ENCODE results near the gene NT5E. TPM values are rescaled to one million over a fixed set of nuclear protein-coding genes. Genes with fewer than 3 reads are reported as not detected.
A peak's percentile ranks its signal among the peaks of the same experiment; 100 is the strongest.

NT5E gene
- total RNA-seq, 1 experiment from 2014 or later = 0.52 TPM

GRCh38 chr6:85401186-85402021, 48.5 kb upstream of the NT5E start:
- H3K9ac ChIP-seq (ENCODE audit: extremely low read depth, insufficient read length, low read length) = no peak overlapping the region
- H3T11ph ChIP-seq (ENCODE audit: low read length) = no peak overlapping the region
- peaks cover 2% of the 10 kb centered on the region; the same call in 1 of the 2 replicates for H3K27me3 Mint-ChIP-seq (ENCODE audit: low read depth)
- WGBS (ENCODE audit: extremely low coverage, insufficient read length, low lambda C conversion rate) = no CpG with 5 or more reads among the region's 6 CpGs
- H3K18ac ChIP-seq (ENCODE audit: insufficient read length, low read depth, low read length) = no peak overlapping the region
- H2BK15ac ChIP-seq (ENCODE audit: low read depth, low read length) = no peak overlapping the region
- no peak overlapping the region for H4K8ac ChIP-seq (replicated peaks; ENCODE audit: insufficient read length, low read depth, low read length)
- no peak for DNase-seq
- H3K23me2 ChIP-seq (ENCODE audit: insufficient read length, low read depth, low read length, poor library complexity, severe bottlenecking) = no peaks in the 10 kb centered on the region
- no peak overlapping the region for H2BK120ac ChIP-seq (ENCODE audit: low read depth, low read length, poor library complexity, severe bottlenecking)
- peaks cover 0 to 5% (median 3%) of the 10 kb centered on the region in 3 experiments; a peak in 2 of 7 replicates for H3K36me3 Mint-ChIP-seq (ENCODE audit: insufficient read depth in 1 of 3, low read depth in 3 of 3)
- H4K5ac ChIP-seq (ENCODE audit: insufficient read length, low read depth, low read length) = no peak overlapping the region
- H2AFZ ChIP-seq (ENCODE audit: low read length) = no peak overlapping the region
- no peak overlapping the region for H3K4me2 ChIP-seq (ENCODE audit: insufficient read depth, insufficient read length, low read length)
- H3K23ac ChIP-seq (ENCODE audit: insufficient read length, low read depth, low read length) = no peak overlapping the region
- no peak overlapping the region for H3K56ac ChIP-seq (ENCODE audit: insufficient read length, low read depth, low read length)
- H2BK12ac ChIP-seq (ENCODE audit: insufficient read length, low read depth, low read length) = no peak overlapping the region
- no peaks in the 10 kb centered on the region for H3K9me3 ChIP-seq (ENCODE audit: control insufficient read depth, low read depth, low read length)
- no peaks in the 10 kb centered on the region for H3K79me2 ChIP-seq (ENCODE audit: insufficient read depth, low read length)
- peaks cover 24 to 40% of the 10 kb centered on the region in 2 experiments for H3K4me1 Mint-ChIP-seq
- no peak overlapping the region for H2BK20ac ChIP-seq (ENCODE audit: low read depth, low read length, poor library complexity, severe bottlenecking)
- H4K91ac ChIP-seq (ENCODE audit: insufficient read length, low read depth, low read length) = no peak overlapping the region
- H4K20me1 ChIP-seq (ENCODE audit: control insufficient read depth, insufficient read depth, insufficient read length) = no peaks in the 10 kb centered on the region
- H2BK5ac ChIP-seq (ENCODE audit: insufficient read length, low read length) = no peak overlapping the region
- peaks cover 8 to 11% of the 10 kb centered on the region in 2 experiments; a peak in 4 of 5 replicates for H3K9me3 Mint-ChIP-seq
- H3K79me1 ChIP-seq (ENCODE audit: insufficient read depth, low read depth, low read length, poor library complexity, severe bottlenecking) = no peaks in the 10 kb centered on the region
- H3K27ac Mint-ChIP-seq = peak overlapping the region in 1 of 3 experiments; percentile 40; a peak in 3 of 7 replicates
- no peak overlapping the region for H3K27ac ChIP-seq (ENCODE audit: insufficient read length, low read depth, low read length)
- H3K27me3 ChIP-seq (ENCODE audit: insufficient read depth, low read length) = 0 out of 2 replicates have a peak, but pooled peaks cover 3% of the 10 kb centered on the region
- H3K14ac ChIP-seq (ENCODE audit: insufficient read depth, low read length) = no peak overlapping the region
- no peak overlapping the region for H3K4ac ChIP-seq (ENCODE audit: low read depth, low read length)
- no peak overlapping the region for H3K4me3 Mint-ChIP-seq
- H3K4me1 ChIP-seq (ENCODE audit: insufficient read depth, low read length) = peaks cover 15% of the 10 kb centered on the region; the same call in 1 of the 2 replicates
- H2AK5ac ChIP-seq (ENCODE audit: insufficient read length, low read length) = no peak overlapping the region
- no peak for TF ChIP-seq CTCF (conservative IDR thresholded peaks at IDR 0.05)
